NCI-H1436 (cell line): ENCODE data around the gene NLRP1.

ENCODE experiments used
- DNase-seq: peaks from one replicate; lab custom pipeline; 2025; lab: John Stamatoyannopoulos, UW

The NLRP1 gene

DNA sequence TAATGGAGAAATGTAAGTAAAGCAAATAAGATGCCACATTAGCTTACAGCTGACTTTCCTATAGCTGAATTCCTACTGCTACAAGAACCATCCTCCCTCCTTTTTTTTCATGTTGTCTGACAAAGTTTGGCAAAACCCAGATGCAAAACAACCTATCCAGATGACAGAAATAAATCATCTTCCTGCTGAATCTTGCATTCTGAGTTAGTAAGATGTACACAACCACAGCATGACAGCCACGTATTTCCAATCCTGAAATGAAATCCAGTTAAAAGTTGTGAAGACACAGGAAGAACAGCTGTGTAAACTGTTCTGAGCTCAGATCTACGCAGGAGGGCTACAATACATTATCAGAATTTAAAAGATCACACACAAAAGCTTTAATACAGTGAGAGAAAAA, 110.4 kb downstream of the NLRP1 start:
- no peak for DNase-seq

DNA sequence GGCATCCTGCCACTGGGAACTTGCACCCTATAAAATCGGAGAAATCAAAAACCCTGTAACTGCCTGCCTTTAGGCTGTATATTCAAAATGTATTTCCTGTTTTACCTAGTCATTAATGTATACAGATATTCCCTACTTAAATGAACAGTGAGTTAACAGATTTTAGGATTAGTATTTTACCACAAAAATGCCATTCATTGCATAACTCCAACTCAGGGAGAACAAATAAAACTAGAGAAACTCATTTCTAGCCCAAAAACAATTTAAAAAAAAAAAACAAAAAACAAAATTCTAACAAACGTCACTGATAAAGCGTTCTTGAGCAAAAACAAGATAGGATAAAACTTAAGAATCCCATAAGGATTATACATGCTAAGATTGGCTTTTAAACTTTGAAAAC, 111.8 kb downstream of the NLRP1 start:
- DNase-seq: no peak

DNA sequence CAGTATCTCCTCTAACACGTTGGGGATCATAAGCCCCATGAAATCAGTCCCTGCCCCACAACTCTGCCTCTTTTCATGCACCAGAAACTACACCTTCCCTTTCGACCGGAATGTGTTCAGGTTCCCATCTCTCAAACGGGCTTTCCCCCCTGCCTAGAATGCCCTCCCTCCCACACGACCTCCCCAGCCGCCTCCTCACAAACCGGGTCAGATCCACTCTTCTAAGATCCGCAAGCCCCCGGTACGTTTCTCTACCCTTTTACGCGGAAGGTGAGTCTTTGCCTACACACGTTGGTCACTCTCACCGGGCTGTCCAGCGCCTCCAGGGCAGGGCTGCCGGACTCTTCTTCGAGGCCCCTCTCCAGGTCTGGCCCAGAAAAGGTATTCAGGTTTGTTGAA, 116.2 kb downstream of the NLRP1 start:
- DNase-seq: no peak

DNA sequence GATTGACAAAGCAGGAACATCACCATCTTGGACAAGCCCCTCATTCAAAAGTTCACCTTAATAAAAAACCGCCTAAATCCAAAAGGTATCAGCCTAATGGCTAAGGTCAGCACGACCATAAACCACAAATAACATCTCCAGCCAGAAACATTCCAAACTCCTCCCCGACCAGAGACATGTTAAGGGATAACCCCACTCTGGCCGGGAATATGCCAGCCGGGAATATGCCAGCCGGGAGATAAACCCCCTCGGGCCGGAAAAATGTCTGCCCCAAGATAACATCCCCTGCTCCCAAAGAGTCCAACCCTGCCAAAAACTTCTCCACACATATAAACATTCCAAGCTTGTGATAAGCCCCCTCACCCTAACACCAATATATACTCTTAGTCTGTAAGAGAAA, 116.9 kb downstream of the NLRP1 start:
- no peak for DNase-seq

DNA sequence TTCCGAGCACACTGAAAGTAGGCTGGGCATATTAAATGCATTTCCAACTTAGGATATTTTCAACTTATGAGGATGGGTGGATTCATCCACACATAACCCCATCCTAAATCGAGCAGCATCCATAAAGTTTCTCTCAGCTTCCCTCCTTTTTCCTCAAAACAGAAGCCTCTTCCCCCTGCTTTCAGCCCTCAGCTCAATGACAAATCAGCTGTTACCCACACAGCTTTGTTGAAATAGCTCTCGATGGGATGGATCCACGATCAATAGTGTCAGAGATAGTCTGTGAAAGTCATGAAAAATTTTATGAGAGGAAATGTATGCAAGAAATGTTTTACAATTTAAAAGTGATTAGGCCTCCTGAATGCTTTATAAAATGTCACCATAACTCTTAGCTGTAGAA, 118.0 kb downstream of the NLRP1 start:
- DNase-seq: no peak

DNA sequence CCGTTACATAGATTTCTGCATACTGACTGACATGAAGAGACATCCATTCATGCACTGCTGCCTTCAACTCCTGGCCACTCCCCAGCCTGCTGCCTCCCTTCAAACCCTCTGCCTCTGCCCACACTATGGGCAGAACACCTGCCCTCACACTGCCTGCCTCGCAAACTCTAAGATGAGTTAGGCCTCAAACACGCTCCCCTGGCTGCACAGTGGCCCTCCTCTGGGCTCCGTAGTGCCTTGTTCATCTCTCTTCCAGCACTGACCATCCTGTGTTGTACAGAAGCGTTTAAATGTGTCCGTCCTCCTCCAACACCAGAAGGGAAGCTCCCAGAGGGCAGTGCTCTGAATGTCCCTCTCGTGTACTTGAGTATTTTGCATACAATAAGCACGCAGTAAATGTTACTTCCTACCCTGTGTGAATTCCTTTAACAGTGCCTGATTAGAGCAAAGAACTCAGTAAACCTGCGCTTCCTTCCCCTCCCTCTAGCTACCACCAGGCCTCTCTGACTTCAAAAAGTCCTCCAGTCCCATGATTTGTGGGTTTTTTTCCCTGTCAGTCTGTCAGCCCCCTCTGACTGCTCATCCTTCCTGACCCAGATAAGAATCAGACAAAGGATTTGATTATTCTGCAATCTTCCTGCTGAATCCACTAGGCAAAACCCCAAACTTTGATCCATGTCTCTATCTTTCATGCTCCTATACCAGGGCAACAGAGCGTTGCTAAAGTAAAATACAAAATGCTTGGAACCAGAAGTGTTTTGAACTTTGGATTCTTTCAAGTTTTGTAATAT, 119.4 kb downstream of the NLRP1 start:
- DNase-seq: no peak
